GM21381 (cell line): Measurements from ENCODE around the gene KCNJ14.

Experiments used
- ATAC-seq: cut with Tn5 transposase; IDR thresholded peaks from one replicate; pipeline ENCODE4 v1.9.1; 2021; ENCODE audit warnings: mild to moderate bottlenecking, moderate library complexity; ENCODE audit not compliant: unreplicated experiment

Gene KCNJ14

GRCh38 chr19:48469934-48470680 lies 14.7 kb downstream of the KCNJ14 start:
- no peak for ATAC-seq

DNA sequence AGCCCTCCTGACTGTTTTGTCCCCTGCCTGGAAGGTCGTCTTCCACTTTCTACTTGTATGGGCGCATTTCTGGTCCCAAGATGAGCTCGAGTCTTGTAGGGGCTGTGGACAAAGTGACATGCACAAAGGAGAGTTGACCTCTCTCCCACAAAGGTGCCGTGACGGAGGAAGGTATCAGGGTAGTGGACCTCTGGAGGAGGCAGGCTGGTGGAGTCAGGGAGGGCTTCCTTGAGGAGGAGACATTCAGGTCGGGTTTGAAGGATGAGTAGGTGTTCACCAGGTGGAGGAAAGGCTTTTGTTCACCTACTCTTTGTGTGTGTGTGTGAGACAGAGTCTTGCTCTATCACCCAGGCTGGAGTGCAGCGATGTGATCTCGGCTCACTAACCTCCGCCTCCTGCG lies 15.5 kb downstream of the KCNJ14 start:
- no peak for ATAC-seq

DNA sequence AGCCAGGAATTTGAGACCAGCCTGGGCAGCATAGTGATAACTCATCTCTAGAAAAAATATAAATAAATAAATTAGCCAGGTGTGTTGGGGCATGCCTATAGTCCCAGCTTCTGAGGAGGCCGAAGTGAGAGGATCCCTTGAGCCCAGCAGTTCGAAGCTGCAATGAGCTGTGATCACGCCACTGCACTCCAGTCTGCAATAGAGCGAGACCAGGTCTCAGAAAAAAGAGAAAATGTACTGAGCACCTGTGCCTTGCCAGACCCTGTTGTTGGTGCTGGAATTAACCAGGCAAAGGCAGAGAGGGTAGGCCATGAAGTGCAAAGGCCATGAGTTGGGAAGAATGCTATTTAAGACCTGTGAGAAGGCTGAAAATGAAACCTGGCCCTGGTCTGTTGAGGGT lies 16.5 kb downstream of the KCNJ14 start:
- no peak for ATAC-seq

- ATAC-seq = no peak
These were observed 18.0 kb downstream of the KCNJ14 start for GRCh38 chr19:48473161-48473966.

GRCh38 chr19:48474084-48474592 lies 18.8 kb downstream of the KCNJ14 start:
- ATAC-seq = no peak

DNA sequence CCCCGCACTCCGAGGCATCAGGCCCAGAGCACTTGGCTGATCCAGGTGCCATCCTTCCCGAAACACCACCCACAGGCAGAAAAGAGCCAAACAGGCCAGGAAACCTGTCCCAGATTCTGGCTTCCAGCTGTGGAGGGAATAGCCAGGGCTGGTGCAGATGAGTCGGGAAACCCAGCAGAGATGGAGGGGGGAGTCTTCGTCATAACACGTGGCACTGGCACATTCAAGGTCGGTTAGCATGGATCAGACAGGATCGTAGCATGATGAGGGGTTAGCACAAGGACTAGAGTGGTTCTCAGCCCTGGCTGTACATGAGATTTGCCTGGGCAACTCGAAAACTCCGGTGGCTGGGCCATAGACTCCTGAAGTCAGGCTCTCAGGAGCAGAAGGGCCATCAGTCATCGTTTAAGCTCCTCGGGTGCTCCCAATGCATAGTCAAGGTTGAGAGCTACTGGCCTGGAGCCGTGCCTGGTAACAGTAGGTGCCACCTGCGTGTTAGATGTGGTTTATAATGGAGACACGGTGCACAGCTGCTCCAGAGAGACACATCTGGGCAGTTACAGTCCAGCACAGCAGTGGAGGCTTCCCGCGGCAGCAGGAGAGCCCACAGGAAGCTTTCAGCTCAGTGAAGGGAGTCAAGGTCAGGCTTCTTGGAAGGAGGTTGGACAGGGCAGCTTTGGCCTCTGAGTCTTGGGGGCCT lies 20.1 kb downstream of the KCNJ14 start:
- no peak for ATAC-seq

DNA sequence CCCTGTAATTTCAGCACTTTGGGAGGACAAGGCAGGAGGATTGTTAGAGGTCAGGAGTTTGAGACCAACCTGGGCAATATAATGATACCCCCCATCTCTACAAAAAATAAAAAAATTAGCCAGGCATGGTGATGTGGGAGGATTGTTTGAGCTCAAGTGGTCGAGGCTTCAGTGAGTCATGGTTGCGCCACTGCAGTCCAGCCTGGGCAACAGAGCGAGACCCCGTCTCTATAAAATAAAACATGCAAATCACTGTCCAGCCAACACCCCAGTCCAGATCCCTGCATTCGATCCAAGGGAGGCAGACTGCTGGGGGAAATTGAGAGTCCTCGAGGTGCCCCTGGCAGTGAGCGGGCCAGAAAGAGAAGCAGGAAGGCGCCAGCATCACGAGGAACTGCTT lies 20.8 kb downstream of the KCNJ14 start:
- no peak for ATAC-seq

DNA sequence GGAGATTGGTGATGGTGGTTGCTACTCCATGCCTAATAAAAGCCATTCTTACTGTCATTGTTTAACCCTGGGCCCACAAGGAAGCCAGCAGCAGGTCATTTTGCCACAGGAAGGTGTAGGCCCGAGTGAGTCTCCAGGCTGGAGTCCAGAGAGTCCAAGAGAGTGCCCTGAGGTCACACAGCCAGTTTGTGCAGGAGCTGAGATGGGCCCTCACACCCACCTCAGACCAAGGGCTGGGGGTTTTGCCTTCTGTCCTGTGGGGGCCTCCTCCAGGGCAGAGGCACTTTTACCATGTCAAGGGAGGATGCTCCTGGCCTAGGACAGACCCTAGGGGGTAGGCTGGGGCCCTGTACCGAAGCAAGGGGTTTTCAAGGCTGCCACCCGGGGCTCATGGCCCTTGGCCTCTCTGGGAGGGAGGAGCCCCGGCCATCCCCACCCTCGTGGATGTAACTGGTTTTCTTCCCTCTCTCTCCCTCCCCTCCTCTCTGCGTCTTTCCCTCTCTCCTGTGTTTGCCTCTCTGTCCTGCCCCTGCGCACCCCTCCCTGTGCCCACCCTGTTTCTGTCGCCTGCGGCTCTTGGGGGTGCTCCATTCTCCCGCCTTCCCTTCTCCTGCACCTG lies 21.8 kb downstream of the KCNJ14 start:
- no peak for ATAC-seq

DNA sequence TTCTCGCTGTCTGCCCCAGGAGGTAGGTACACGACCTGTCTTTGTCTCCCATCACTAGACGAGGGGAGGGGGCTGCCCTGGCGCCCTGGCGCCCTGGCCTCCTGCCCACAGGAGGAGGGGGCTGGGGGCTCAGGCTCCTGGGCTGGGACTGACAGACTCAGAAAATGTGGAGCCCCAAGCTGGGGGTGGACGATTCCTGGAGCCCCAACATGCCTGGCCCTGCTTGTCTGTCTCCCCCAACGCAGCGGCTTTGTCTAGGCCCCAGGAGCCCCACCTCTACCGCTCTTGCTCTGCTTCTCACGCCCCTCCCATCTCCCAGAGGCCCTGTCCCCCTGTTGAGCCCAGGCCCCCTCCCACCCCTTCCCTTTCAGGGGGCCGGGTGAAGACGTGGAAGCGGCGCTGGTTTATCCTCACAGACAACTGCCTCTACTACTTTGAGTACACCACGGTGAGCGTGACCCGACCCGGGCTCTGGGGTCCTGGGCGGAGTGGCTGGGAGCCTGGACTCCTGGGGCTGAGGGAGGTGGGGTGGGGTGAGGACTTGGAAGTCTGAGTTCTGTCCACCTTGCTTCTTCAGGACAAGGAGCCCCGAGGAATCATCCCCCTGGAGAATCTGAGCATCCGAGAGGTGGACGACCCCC lies 22.4 kb downstream of the KCNJ14 start:
- no peak for ATAC-seq

- no peak for ATAC-seq
These were observed 23.2 kb downstream of the KCNJ14 start for GRCh38 chr19:48478339-48479256.

DNA sequence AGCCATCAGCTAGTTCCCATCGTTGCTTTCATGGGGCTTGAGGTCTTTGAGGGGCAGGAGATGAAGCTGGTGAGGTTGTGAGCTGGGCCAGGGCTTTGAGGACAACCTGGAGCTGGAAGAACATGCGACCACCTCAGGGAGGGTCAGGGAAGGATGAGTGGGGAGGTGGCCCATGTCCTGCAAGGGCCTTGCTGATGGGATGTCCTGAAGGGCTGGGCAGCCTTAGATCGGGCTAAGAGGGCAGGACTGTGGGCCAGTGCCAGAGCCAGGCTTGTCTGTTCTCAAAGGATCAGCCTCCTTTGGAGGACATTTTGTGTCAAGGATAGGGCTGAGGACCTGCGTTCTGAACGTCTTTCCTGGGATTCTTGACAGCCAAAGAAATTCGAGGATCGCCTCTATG lies 24.3 kb downstream of the KCNJ14 start:
- no peak for ATAC-seq

- no peak for ATAC-seq
These were observed 24.8 kb downstream of the KCNJ14 start for GRCh38 chr19:48480183-48480557.

- ATAC-seq = no peak
These were observed 25.5 kb downstream of the KCNJ14 start for GRCh38 chr19:48480558-48481500.

DNA sequence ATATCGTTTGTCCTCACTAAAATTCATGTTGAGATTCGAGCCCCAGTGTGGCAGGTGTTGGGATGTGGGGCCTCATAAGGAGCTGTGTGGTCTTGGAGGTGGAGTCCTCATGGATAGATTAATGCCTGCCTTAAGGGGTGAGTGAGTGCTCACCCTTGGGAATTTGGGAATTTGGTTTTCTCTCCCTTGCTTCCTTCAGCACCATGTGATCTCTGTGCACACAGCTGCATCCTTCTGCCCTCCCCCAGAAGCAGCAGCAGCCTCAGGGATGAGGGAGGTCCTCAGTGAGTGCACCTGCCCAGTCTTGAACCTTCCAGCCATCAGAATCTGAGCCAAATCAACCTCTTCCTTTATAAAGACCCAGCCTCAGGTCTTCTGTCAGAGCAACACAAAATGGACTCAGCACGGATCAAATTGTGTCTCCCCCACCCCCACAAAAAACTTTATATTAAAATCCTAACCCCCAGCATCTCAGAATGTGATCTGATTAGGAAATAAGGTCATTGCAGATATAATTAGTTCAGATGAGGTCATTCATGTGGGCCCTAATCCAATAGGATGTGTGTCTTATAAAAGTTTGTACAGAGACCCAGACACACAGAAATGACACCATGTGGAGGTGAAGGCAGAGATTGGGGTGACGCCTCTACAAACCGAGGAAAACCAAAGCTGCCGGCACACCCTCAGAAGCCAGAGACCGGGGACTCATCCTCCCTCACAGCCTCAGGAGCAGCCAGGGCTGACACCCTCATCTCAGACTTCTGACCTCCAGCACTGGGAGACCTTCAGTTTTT lies 26.7 kb downstream of the KCNJ14 start:
- ATAC-seq = no peak

DNA sequence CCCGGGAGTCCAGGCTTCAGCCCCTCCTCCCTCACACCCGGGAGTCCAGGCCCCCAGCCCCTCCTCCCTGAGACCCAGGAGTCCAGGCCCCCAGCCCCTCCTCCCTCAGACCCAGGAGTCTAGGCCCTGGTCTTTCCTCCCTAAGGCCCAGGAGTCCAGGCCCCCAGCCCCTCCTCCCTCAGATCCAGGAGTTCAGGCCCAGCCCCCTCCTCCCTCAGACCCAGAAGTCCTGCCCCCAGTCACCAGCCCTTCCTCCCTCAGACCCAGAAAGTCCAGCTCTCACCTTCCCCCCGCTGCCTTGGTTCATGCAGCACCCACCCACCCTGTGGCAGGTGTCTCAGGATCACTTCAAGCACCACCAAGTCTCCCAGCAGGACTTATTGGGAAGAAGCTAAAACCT lies 27.9 kb downstream of the KCNJ14 start:
- ATAC-seq = no peak

DNA sequence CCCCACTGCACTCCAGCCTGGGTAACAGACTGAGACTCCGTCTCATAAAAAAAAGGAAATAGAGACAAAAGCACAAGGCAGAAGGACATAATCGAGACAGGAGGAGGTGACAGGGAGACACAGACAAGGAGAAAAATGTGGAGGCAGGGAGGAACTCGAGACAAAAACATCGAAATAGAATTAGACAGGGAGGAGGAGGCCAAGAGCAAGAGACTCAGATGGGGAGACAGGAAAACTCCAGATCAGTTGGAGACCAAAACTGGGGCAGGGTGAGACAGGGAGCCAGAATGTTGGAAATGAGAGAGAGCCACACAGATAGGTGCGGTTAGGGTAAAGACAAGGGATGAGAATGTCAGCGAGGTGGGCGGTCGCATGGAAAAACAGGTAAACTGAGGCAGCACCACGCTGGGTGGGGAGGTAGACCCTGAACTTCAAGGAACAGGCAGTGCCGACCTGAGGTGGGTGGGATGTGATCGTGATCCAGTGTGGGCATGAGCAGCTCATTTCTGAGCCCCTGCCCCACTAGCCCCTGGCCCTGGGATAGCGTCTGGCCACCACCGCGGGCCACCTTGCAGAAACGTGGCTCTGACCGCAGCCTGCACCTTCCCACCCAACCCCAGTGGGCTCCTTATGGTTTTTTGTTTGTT lies 29.0 kb downstream of the KCNJ14 start:
- ATAC-seq = no peak

DNA sequence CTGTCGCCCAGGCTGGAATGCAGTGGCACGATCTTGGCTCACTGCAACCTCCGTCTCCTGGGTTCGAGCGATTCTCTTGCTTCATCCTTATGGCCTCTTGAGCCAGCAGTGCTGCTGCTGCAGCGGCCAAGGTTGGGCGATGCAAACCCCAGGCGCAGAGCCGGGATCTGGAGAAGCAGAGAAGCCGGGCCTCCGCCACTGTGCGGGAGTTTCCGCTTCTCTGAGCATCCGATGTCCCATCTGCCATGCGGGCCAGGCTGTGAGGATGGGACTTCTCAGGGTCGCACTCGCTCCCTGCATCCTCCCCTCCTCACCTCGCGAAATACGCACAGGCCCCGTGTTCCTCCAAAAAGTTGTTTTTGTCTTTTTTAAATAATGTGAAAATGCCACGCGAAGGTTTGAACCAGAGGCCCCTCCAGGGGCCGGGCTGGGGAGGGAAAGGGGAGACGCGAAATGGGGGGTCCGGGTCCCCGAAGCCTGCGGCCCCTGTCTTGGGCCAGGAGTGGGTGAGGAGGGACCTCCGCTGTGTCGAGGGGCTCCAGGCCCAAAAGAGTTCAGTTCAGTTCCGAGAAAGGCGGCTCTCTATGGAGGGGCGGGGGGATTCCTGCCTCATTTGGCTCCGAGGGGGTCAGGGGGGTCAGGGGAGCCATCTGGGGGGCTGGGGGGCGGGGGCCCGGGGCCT lies 29.7 kb downstream of the KCNJ14 start:
- ATAC-seq = no peak
